MM.1S (cell line): Measurements from ENCODE around the gene CA9.
A peak's percentile ranks its signal among the peaks of the same experiment; 100 is the strongest.

Experiments
- DNase-seq: peaks from one replicate; pipeline ENCODE4 v3.0.0-alpha.2; 2015
- H2AFZ ChIP-seq: fragments of 300-600 bp; sonication (generic); 2 replicates; pipeline ENCODE4 v1.6.0; 2016; ENCODE audit warnings: antibody characterized with exemption, low read length
- H3F3A ChIP-seq: fragments of 300-600 bp; sonication (generic); 2 replicates; pipeline ENCODE4 v1.6.1; 2016; ENCODE audit warnings: mild to moderate bottlenecking, antibody characterized with exemption, low read length, moderate library complexity, mixed read lengths; ENCODE audit not compliant: insufficient read depth
- H3K27ac ChIP-seq: fragments of 300-600 bp; sonication (generic); 2 replicates; pipeline ENCODE4 v1.5.1; 2016; ENCODE audit warnings: mild to moderate bottlenecking, low read length
- H3K27me3 ChIP-seq: fragments of 300-600 bp; sonication (generic); replicated peaks from 2 replicates; pipeline ENCODE4 v1.6.0; 2016; ENCODE audit warnings: low read length; ENCODE audit not compliant: insufficient read depth
- H3K36me3 ChIP-seq: fragments of 300-600 bp; sonication (generic); replicated peaks from 2 replicates; pipeline ENCODE4 v1.6.1; 2016; ENCODE audit warnings: mild to moderate bottlenecking, low read length, mixed read lengths; ENCODE audit not compliant: insufficient read depth
- H3K4me1 ChIP-seq: fragments of 300-600 bp; sonication (generic); 2 replicates; pipeline ENCODE4 v1.6.1; 2016; ENCODE audit warnings: low read length, mixed read lengths
- H3K4me2 ChIP-seq: fragments of 300-600 bp; sonication (generic); 2 replicates; pipeline ENCODE4 v1.6.0; 2016; ENCODE audit warnings: low read depth, low read length
- H3K4me3 ChIP-seq: fragments of 300-600 bp; sonication (generic); 2 replicates; pipeline ENCODE4 v1.5.1; 2016; ENCODE audit warnings: low read length, mixed read lengths
- H3K79me2 ChIP-seq: fragments of 300-600 bp; sonication (generic); 2 replicates; pipeline ENCODE4 v1.6.1; 2016; ENCODE audit warnings: mixed run types, low read length, mixed read lengths
- H3K9ac ChIP-seq: fragments of 300-600 bp; sonication (generic); 2 replicates; pipeline ENCODE4 v1.6.1; 2016; ENCODE audit warnings: low read length, mixed read lengths
- H3K9me2 ChIP-seq: fragments of 300-600 bp; sonication (generic); replicated peaks from 2 replicates; pipeline ENCODE4 v1.6.1; 2016; ENCODE audit warnings: mild to moderate bottlenecking, low read length, mixed read lengths; ENCODE audit not compliant: insufficient read depth
- H3K9me3 ChIP-seq: fragments of 300-600 bp; sonication (generic); replicated peaks from 2 replicates; pipeline ENCODE4 v1.6.1; 2016; ENCODE audit warnings: mild to moderate bottlenecking, low read length, mixed read lengths; ENCODE audit not compliant: insufficient read depth
- H4K20me1 ChIP-seq: fragments of 300-600 bp; sonication (generic); 2 replicates; pipeline ENCODE4 v1.6.1; 2016; ENCODE audit warnings: mild to moderate bottlenecking, low read length, moderate library complexity, mixed read lengths; ENCODE audit not compliant: insufficient read depth
- EZH2 ChIP-seq: fragments of 300-600 bp; sonication (generic); optimal IDR thresholded peaks from 2 replicates; pipeline ENCODE3; 2017; ENCODE audit warnings: low read depth, mild to moderate bottlenecking, antibody characterized with exemption, low read length, mixed read lengths
- EZH2phosphoT487 ChIP-seq: fragments of 300-600 bp; sonication (generic); IDR thresholded peaks from 2 replicates; pipeline ENCODE4 v1.6.1; 2018; ENCODE audit warnings: antibody characterized with exemption, low read length
- TF ChIP-seq, protein P1 (sequence below): fragments of 300-600 bp; sonication (generic); IDR thresholded peaks from 2 replicates; pipeline ENCODE4 v1.5.1; 2016; ENCODE audit warnings: antibody characterized with exemption, low read length, mixed read lengths

Gene CA9

DNA sequence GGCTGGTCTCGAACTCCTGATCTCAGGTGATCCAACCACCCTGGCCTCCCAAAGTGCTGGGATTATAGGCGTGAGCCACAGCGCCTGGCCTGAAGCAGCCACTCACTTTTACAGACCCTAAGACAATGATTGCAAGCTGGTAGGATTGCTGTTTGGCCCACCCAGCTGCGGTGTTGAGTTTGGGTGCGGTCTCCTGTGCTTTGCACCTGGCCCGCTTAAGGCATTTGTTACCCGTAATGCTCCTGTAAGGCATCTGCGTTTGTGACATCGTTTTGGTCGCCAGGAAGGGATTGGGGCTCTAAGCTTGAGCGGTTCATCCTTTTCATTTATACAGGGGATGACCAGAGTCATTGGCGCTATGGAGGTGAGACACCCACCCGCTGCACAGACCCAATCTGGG lies 1.5 kb downstream of the CA9 start:
- no peaks in the 10 kb centered on the region for H4K20me1 ChIP-seq

DNA sequence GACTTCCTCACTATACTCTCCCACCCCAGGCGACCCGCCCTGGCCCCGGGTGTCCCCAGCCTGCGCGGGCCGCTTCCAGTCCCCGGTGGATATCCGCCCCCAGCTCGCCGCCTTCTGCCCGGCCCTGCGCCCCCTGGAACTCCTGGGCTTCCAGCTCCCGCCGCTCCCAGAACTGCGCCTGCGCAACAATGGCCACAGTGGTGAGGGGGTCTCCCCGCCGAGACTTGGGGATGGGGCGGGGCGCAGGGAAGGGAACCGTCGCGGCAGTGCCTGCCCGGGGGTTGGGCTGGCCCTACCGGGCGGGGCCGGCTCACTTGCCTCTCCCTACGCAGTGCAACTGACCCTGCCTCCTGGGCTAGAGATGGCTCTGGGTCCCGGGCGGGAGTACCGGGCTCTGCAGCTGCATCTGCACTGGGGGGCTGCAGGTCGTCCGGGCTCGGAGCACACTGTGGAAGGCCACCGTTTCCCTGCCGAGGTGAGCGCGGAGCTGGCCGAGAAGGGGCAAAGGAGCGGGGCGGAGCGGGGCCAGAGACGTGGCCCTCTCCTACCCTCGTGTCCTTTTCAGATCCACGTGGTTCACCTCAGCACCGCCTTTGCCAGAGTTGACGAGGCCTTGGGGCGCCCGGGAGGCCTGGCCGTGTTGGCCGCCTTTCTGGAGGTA lies 2.1 kb downstream of the CA9 start:
- Histone ChIP-seq H3K4me1 (no peaks in the 10 kb centered on the region), H4K20me1 (no peaks in the 10 kb centered on the region), H3K27ac (no peak overlapping the region), H3K4me2 (peak overlapping the region; percentile 60), H3K4me3 (peak overlapping the region; percentile 40; the same call in 1 of the 2 replicates), H3K79me2 (no peaks in the 10 kb centered on the region), H3K36me3 (no peaks in the 10 kb centered on the region), H3F3A (no peaks in the 10 kb centered on the region), H3K9me2 (no peaks in the 10 kb centered on the region), H3K9ac (no peak overlapping the region), H3K27me3 (peaks cover 15% of the 10 kb centered on the region; the same call in 1 of the 2 replicates), H2AFZ (peak overlapping the region; percentile 31; the same call in 1 of the 2 replicates), H3K9me3 (no peaks in the 10 kb centered on the region)
- no peak for DNase-seq
- TF ChIP-seq EZH2 (no peak), EZH2phosphoT487 (no peak)
- TF ChIP-seq, protein P1, sequence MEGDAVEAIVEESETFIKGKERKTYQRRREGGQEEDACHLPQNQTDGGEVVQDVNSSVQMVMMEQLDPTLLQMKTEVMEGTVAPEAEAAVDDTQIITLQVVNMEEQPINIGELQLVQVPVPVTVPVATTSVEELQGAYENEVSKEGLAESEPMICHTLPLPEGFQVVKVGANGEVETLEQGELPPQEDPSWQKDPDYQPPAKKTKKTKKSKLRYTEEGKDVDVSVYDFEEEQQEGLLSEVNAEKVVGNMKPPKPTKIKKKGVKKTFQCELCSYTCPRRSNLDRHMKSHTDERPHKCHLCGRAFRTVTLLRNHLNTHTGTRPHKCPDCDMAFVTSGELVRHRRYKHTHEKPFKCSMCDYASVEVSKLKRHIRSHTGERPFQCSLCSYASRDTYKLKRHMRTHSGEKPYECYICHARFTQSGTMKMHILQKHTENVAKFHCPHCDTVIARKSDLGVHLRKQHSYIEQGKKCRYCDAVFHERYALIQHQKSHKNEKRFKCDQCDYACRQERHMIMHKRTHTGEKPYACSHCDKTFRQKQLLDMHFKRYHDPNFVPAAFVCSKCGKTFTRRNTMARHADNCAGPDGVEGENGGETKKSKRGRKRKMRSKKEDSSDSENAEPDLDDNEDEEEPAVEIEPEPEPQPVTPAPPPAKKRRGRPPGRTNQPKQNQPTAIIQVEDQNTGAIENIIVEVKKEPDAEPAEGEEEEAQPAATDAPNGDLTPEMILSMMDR = no peak

More for the DNA sequence above, 1.5 kb downstream of the CA9 start:
- H3K4me2 ChIP-seq = peak overlapping the region; percentile 60; the same call in 1 of the 2 replicates
- no peak for DNase-seq
- H3K27me3 ChIP-seq = peaks cover 15% of the 10 kb centered on the region; the same call in 1 of the 2 replicates
- no peak overlapping the region for H2AFZ ChIP-seq
- H3F3A ChIP-seq = no peaks in the 10 kb centered on the region
- TF ChIP-seq EZH2phosphoT487 = no peak
- no peaks in the 10 kb centered on the region for H3K36me3 ChIP-seq
- H3K79me2 ChIP-seq = no peaks in the 10 kb centered on the region
- no peak overlapping the region for H3K9ac ChIP-seq
- H3K9me2 ChIP-seq = no peaks in the 10 kb centered on the region
- H3K4me1 ChIP-seq = no peaks in the 10 kb centered on the region
- H3K9me3 ChIP-seq = no peaks in the 10 kb centered on the region
- H3K4me3 ChIP-seq = no peak overlapping the region
- H3K27ac ChIP-seq = no peak overlapping the region

DNA sequence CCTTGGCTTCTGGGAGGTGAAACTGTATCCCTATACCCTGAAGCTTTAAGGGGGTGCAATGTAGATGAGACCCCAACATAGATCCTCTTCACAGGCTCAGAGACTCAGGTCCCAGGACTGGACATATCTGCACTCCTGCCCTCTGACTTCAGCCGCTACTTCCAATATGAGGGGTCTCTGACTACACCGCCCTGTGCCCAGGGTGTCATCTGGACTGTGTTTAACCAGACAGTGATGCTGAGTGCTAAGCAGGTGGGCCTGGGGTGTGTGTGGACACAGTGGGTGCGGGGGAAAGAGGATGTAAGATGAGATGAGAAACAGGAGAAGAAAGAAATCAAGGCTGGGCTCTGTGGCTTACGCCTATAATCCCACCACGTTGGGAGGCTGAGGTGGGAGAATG lies 5.4 kb downstream of the CA9 start:
- no peak for TF ChIP-seq EZH2
- TF ChIP-seq, protein P1 = no peak
- TF ChIP-seq EZH2phosphoT487 = no peak
- Histone ChIP-seq H3K79me2 (no peaks in the 10 kb centered on the region), H4K20me1 (no peaks in the 10 kb centered on the region), H3K4me2 (no peak overlapping the region), H3K36me3 (no peaks in the 10 kb centered on the region), H3F3A (no peaks in the 10 kb centered on the region), H3K27me3 (peaks cover 15% of the 10 kb centered on the region; the same call in 1 of the 2 replicates), H3K9ac (no peak overlapping the region), H3K4me1 (no peaks in the 10 kb centered on the region), H3K4me3 (no peak overlapping the region), H2AFZ (no peak overlapping the region), H3K9me3 (no peaks in the 10 kb centered on the region), H3K9me2 (no peaks in the 10 kb centered on the region), H3K27ac (no peak overlapping the region)
- DNase-seq = no peak

DNA sequence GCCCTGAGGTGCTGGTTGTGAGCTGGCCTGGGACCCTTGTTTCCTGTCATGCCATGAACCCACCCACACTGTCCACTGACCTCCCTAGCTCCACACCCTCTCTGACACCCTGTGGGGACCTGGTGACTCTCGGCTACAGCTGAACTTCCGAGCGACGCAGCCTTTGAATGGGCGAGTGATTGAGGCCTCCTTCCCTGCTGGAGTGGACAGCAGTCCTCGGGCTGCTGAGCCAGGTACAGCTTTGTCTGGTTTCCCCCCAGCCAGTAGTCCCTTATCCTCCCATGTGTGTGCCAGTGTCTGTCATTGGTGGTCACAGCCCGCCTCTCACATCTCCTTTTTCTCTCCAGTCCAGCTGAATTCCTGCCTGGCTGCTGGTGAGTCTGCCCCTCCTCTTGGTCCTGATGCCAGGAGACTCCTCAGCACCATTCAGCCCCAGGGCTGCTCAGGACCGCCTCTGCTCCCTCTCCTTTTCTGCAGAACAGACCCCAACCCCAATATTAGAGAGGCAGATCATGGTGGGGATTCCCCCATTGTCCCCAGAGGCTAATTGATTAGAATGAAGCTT lies 6.1 kb downstream of the CA9 start:
- no peak for DNase-seq
- 0 out of 2 replicates have a peak, but pooled peaks cover 9% of the 10 kb centered on the region for H3K27me3 ChIP-seq
- no peaks in the 10 kb centered on the region for H4K20me1 ChIP-seq
- no peaks in the 10 kb centered on the region for H3K9me2 ChIP-seq
- H3K9ac ChIP-seq = no peak overlapping the region
- no peaks in the 10 kb centered on the region for H3F3A ChIP-seq
- H3K27ac ChIP-seq = no peak overlapping the region
- no peak overlapping the region for H3K4me3 ChIP-seq
- H3K36me3 ChIP-seq = no peaks in the 10 kb centered on the region
- no peak for TF ChIP-seq EZH2phosphoT487
- TF ChIP-seq, protein P1 = no peak
- no peak for TF ChIP-seq EZH2
- no peaks in the 10 kb centered on the region for H3K79me2 ChIP-seq
- no peaks in the 10 kb centered on the region for H3K9me3 ChIP-seq
- no peak overlapping the region for H3K4me2 ChIP-seq
- no peak overlapping the region for H2AFZ ChIP-seq
- no peaks in the 10 kb centered on the region for H3K4me1 ChIP-seq
